Activated CD8-positive, alpha-beta T cell treated with anti-CD3 and anti-CD28 coated beads, Interleukin-2, amount 10 ng/mL, durations not matched to agents 7 days and 5 days (primary cell): ENCODE measurements around the gene MAPK4. TPM values are rescaled to one million over a fixed set of nuclear protein-coding genes. Genes with fewer than 3 reads are reported as not detected.
"Not testable (repeated sequence)": the region's sequence is repeated elsewhere in the genome, so short reads cannot be mapped to it uniquely, and the experiment has no call there.

ENCODE experiments used
- ATAC-seq: fragments of 150-1000 bp; cut with Tn5 transposase; one replicate; pipeline ENCODE4 v1.10.0; 2021; ENCODE audit warnings: moderate library complexity
- CTCF ChIA-PET: fragments of 350-600 bp; sonication (Branson Sonifier 250); formaldehyde crosslinking; loops from one replicate; lab custom pipeline; 2021; ENCODE audit warnings: antibody characterized with exemption; lab: Charles Lee
- POLR2A ChIA-PET: fragments of 350-600 bp; sonication (Branson Sonifier 250); formaldehyde crosslinking; loops from one replicate; lab custom pipeline; 2021; ENCODE audit warnings: antibody characterized with exemption; lab: Charles Lee
- DNase-seq: peaks from one replicate; pipeline ENCODE4 v3.0.0-alpha.2; 2020
- H3K27ac Mint-ChIP-seq: one replicate; pipeline ENCODE4 v1.8.0; 2021; ENCODE audit warnings: mild to moderate bottlenecking, mixed read lengths
- H3K27me3 Mint-ChIP-seq: one replicate; pipeline ENCODE4 v1.8.0; 2021; ENCODE audit warnings: low read depth, mixed read lengths
- H3K36me3 Mint-ChIP-seq: one replicate; pipeline ENCODE4 v1.8.0; 2021; ENCODE audit warnings: low read depth, mixed read lengths
- H3K4me1 Mint-ChIP-seq: one replicate; pipeline ENCODE4 v1.8.0; 2021; ENCODE audit warnings: low read depth, mixed read lengths
- H3K4me3 Mint-ChIP-seq: one replicate; pipeline ENCODE4 v1.8.0; 2021; ENCODE audit warnings: mild to moderate bottlenecking, mixed read lengths
- H3K9me3 Mint-ChIP-seq: one replicate; pipeline ENCODE4 v1.8.0; 2022; ENCODE audit warnings: mixed read lengths; ENCODE audit not compliant: insufficient read depth
- total RNA-seq, 2 experiments: library from RNA; stranded (reverse); gene quantifications; one replicate each; pipeline ENCODE4 v1.2.3, GENCODE V29; 2021

MAPK4 gene
- total RNA-seq, 2 experiments from 2014 or later, result not detected

- H3K27ac Mint-ChIP-seq, result no peak overlapping the region
- no peaks in the 10 kb centered on the region for H3K9me3 Mint-ChIP-seq
- CTCF ChIA-PET, result no interaction called here
- DNase-seq (no peak), ATAC-seq (no peak)
- H3K36me3 Mint-ChIP-seq, result no peaks in the 10 kb centered on the region
- POLR2A ChIA-PET, result interaction anchor here (0.6 kb wide), 1 partner anchor 217 kb away, joined by 3 read pairs; no protein-coding TSS in a partner anchor
- no peak overlapping the region for H3K4me3 Mint-ChIP-seq
- no peaks in the 10 kb centered on the region for H3K4me1 Mint-ChIP-seq
- peaks cover 5% of the 10 kb centered on the region for H3K27me3 Mint-ChIP-seq
These were observed 197.5 kb downstream of the MAPK4 start for GRCh38 chr18:50757358-50757757.

GRCh38 chr18:50769463-50769862 lies 209.6 kb downstream of the MAPK4 start:
- H3K9me3 Mint-ChIP-seq, result no peaks in the 10 kb centered on the region
- H3K36me3 Mint-ChIP-seq, result peaks cover 2% of the 10 kb centered on the region
- CTCF ChIA-PET, result no interaction called here
- H3K4me3 Mint-ChIP-seq, result no peak overlapping the region
- POLR2A ChIA-PET, result no interaction called here
- DNase-seq (no peak), ATAC-seq (no peak)
- H3K27ac Mint-ChIP-seq, result no peak overlapping the region
- H3K4me1 Mint-ChIP-seq, result no peaks in the 10 kb centered on the region
- H3K27me3 Mint-ChIP-seq, result peaks cover 12% of the 10 kb centered on the region

- Mint-ChIP-seq H3K4me1 (no peaks in the 10 kb centered on the region), H3K27ac (no peak overlapping the region), H3K36me3 (no peaks in the 10 kb centered on the region), H3K4me3 (no peak overlapping the region), H3K9me3 (no peaks in the 10 kb centered on the region), H3K27me3 (peaks cover 11% of the 10 kb centered on the region)
- ATAC-seq, result no peak
- no peak for DNase-seq
- CTCF ChIA-PET, result no interaction called here
- POLR2A ChIA-PET, result no interaction called here
These were observed 215.3 kb downstream of the MAPK4 start for GRCh38 chr18:50775207-50775606.

GRCh38 chr18:50775726-50776125 lies 215.8 kb downstream of the MAPK4 start:
- ATAC-seq, result no peak
- ChIA-PET CTCF (interaction anchor here (0.7 kb wide), 1 partner anchor 451 kb away, joined by 3 read pairs; no protein-coding TSS in a partner anchor), POLR2A (no interaction called here)
- no peaks in the 10 kb centered on the region for H3K4me1 Mint-ChIP-seq
- peaks cover 11% of the 10 kb centered on the region for H3K27me3 Mint-ChIP-seq
- H3K36me3 Mint-ChIP-seq, result no peaks in the 10 kb centered on the region
- no peak for DNase-seq
- no peak overlapping the region for H3K4me3 Mint-ChIP-seq
- H3K27ac Mint-ChIP-seq, result no peak overlapping the region
- H3K9me3 Mint-ChIP-seq, result no peaks in the 10 kb centered on the region

GRCh38 chr18:50776383-50776782 lies 216.5 kb downstream of the MAPK4 start:
- Mint-ChIP-seq H3K27me3 (peaks cover 11% of the 10 kb centered on the region), H3K36me3 (no peaks in the 10 kb centered on the region), H3K4me1 (no peaks in the 10 kb centered on the region), H3K9me3 (no peaks in the 10 kb centered on the region), H3K4me3 (no peak overlapping the region), H3K27ac (no peak overlapping the region)
- ATAC-seq, result no peak
- ChIA-PET CTCF (interaction anchor here (0.7 kb wide), 1 partner anchor 450 kb away, joined by 3 read pairs; no protein-coding TSS in a partner anchor), POLR2A (no interaction called here)
- no peak for DNase-seq

GRCh38 chr18:50779021-50779420 lies 219.1 kb downstream of the MAPK4 start:
- H3K4me1 Mint-ChIP-seq, DNase-seq, POLR2A ChIA-PET, CTCF ChIA-PET, H3K4me3 Mint-ChIP-seq, ATAC-seq, H3K9me3 Mint-ChIP-seq, H3K36me3 Mint-ChIP-seq, H3K27ac Mint-ChIP-seq: not testable (repeated sequence)
- peaks cover 16% of the 10 kb centered on the region for H3K27me3 Mint-ChIP-seq

Other genes with a start within 250 kb of the MAPK4 start
- gene SKA1, start 185.0 kb upstream of the MAPK4 start, total RNA-seq, result 10 to 100 TPM; 46.3 to 48.9 TPM